ENCODE measurements around the gene TMEM80.

DNA sequence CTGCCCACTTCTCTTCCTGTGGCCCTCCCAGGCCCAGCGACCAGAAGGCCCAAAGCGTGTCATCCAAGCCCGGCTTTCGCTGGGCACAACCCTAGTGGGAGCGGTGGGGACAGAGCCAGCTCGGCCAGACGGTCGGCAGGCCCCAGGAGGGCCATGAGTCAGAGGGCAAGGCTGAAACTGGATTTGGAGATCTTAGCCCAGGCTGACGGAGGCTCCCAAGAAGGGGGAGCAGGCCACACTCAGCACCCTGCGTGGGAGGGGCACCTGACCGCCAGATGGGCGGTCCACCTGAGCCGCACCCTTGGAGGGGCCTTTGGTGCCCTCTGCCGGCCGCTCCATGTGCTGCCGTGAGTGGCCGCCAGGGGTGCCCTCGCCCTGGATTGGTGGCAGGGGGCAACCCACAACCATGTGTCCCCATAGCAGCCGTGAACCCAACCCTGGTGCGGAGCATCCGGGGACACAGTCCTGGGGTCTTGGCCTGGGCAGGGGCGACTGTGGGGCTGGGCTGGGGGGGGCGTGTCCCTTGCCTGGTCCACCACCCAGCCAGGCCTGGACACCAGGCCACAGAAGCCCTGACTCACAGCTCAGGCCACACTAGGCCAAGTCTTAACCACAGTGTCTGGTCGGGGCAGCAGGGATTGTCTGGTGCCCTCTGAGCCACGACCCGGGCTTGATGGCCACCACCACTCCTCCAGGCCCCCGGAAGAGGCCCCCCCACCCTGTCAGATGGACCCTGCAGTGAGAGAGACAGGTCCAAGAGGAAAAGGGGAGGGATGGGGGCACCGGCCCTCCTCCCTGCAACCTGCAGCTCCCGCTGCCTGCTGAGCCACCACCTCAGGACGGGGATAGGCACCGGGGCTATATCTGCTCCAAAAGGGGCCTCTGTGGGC lies 32.5 kb downstream of the TMEM80 start:
- TF ChIP-seq POLR2A (IDR thresholded peaks at IDR 0.05) (no peak), EP300 (IDR thresholded peaks at IDR 0.05) (no peak), POLR2AphosphoS5 (IDR thresholded peaks at IDR 0.05) (peak in 1 of 4 donors; percentile 51)
- TF ChIP-seq, protein P1, sequence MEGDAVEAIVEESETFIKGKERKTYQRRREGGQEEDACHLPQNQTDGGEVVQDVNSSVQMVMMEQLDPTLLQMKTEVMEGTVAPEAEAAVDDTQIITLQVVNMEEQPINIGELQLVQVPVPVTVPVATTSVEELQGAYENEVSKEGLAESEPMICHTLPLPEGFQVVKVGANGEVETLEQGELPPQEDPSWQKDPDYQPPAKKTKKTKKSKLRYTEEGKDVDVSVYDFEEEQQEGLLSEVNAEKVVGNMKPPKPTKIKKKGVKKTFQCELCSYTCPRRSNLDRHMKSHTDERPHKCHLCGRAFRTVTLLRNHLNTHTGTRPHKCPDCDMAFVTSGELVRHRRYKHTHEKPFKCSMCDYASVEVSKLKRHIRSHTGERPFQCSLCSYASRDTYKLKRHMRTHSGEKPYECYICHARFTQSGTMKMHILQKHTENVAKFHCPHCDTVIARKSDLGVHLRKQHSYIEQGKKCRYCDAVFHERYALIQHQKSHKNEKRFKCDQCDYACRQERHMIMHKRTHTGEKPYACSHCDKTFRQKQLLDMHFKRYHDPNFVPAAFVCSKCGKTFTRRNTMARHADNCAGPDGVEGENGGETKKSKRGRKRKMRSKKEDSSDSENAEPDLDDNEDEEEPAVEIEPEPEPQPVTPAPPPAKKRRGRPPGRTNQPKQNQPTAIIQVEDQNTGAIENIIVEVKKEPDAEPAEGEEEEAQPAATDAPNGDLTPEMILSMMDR (IDR thresholded peaks at IDR 0.05), result peak; percentile 93 to 100 (median 96)
